Spinal cord (tissue), 10 donors: ENCODE results near the gene POLR1A. TPM values are rescaled to one million over a fixed set of nuclear protein-coding genes. Genes with fewer than 3 reads are reported as not detected.

Source experiments
- DNase-seq, 6 donors: peaks; one replicate each; pipeline versions ENCODE4 v3.0.0 to v3.0.0-alpha.2; 2013 to 2015; ENCODE audit warnings: low spot score in 6 of 6, low read depth in 4 of 6
- H3K27ac ChIP-seq: one replicate; pipeline ENCODE4 v1.5.1; 2013; ENCODE audit warnings: low read depth, low read length, control low read depth
- H3K27me3 ChIP-seq: one replicate; pipeline ENCODE4 v1.6.1; 2013; ENCODE audit warnings: low read length; ENCODE audit not compliant: control insufficient read depth, insufficient read depth
- H3K36me3 ChIP-seq: one replicate; pipeline ENCODE4 v1.6.1; 2013; ENCODE audit warnings: low read length; ENCODE audit not compliant: control insufficient read depth, insufficient read depth
- H3K4me1 ChIP-seq: one replicate; pipeline ENCODE4 v1.6.1; 2013; ENCODE audit warnings: low read length; ENCODE audit not compliant: control insufficient read depth, insufficient read depth
- H3K4me3 ChIP-seq: one replicate; pipeline ENCODE4 v1.5.1; 2013; ENCODE audit warnings: low read depth, low read length, control low read depth
- H3K9me3 ChIP-seq: one replicate; pipeline ENCODE4 v1.6.1; 2013; ENCODE audit warnings: low read length; ENCODE audit not compliant: control insufficient read depth, insufficient read depth
- WGBS: methylation state at CpG from one replicate; pipeline ENCODE4 v1.1.5; 2013; ENCODE audit warnings: missing lambda C conversion rate; ENCODE audit not compliant: insufficient coverage; 5-methylcytosine and 5-hydroxymethylcytosine counted together
- polyA plus RNA-seq, 2 donors: library from polyadenylated mRNA; unstranded; fragments of 120-200 nt; gene quantifications; one replicate each; pipeline ENCODE4 v1.2.1, GENCODE V29; 2013; ENCODE audit not compliant: insufficient read length in 2 of 2
- total RNA-seq, 2 donors: library from RNA; depleted of rRNA in 1 of 2; stranded (reverse); fragments of 120-200 nt in 1 of 2; fragments of >200 nt in 1 of 2; gene quantifications; one replicate each; pipeline versions ENCODE4 v1.2.3 to v1.2.4, GENCODE V29; 2013 to 2014
- donor health status: healthy.

The POLR1A gene
- total and polyA plus RNA-seq, 4 donors, result 11.1 to 22.4 (median 17.6) TPM

DNA sequence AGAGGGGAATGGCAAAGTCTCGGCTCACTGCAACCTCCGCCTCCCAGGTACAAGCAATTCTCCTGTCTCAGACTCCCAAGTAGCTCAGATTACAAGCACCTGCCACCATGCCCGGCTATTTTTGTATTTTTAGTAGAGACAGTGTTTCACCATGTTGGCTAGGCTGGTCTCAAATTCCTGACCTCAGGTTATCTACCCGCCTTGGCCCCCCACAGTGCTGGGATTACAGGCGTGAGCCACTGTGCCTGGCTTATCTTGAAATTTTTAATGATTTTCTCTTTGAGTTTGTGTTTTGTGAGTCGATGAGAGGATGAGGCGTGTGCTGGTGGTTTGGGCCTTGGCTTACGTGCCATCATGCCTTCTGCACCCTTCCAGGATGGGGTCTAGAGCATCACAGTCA is 115.6 kb downstream of the POLR1A start:
- WGBS, result 86% methylated on average over 3 of the region's 8 CpGs
- Histone ChIP-seq H3K4me3 (no peak overlapping the region), H3K9me3 (no peaks in the 10 kb centered on the region), H3K36me3 (no peaks in the 10 kb centered on the region), H3K27me3 (no peaks in the 10 kb centered on the region), H3K27ac (no peak overlapping the region), H3K4me1 (peaks cover 5% of the 10 kb centered on the region)
- DNase-seq, result no peak

GRCh38 chr2:85989288-85989865 is 116.3 kb downstream of the POLR1A start:
- no peak for DNase-seq
- no peaks in the 10 kb centered on the region for H3K27me3 ChIP-seq
- H3K4me3 ChIP-seq, result no peak overlapping the region
- no peak overlapping the region for H3K27ac ChIP-seq
- H3K36me3 ChIP-seq, result no peaks in the 10 kb centered on the region
- WGBS, result 70% methylated on average over 2 of the region's 7 CpGs
- peaks cover 5% of the 10 kb centered on the region for H3K4me1 ChIP-seq
- no peaks in the 10 kb centered on the region for H3K9me3 ChIP-seq

DNA sequence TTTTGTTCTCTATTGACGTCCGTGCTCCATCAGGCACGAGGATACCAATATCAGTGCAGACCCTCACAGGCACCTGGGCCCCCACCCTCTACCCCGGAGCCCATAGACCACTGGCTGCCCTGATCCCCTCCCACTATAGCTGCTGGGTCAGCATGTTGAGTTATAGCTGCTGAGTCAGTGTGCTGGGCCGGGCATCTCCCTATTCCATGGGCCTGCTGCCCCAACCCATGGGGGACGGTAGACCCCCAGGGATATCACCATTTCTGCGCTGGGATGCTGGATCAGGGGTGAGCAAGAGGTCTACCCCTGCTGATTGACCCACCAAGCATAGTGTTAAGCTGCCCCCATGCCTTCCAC is 116.8 kb downstream of the POLR1A start:
- Histone ChIP-seq H3K27ac (no peak overlapping the region), H3K36me3 (no peaks in the 10 kb centered on the region), H3K4me1 (peaks cover 5% of the 10 kb centered on the region), H3K27me3 (no peaks in the 10 kb centered on the region), H3K4me3 (no peak overlapping the region), H3K9me3 (no peaks in the 10 kb centered on the region)
- DNase-seq, result no peak
- 89% methylated on average over 7 of the region's 7 CpGs for WGBS

DNA sequence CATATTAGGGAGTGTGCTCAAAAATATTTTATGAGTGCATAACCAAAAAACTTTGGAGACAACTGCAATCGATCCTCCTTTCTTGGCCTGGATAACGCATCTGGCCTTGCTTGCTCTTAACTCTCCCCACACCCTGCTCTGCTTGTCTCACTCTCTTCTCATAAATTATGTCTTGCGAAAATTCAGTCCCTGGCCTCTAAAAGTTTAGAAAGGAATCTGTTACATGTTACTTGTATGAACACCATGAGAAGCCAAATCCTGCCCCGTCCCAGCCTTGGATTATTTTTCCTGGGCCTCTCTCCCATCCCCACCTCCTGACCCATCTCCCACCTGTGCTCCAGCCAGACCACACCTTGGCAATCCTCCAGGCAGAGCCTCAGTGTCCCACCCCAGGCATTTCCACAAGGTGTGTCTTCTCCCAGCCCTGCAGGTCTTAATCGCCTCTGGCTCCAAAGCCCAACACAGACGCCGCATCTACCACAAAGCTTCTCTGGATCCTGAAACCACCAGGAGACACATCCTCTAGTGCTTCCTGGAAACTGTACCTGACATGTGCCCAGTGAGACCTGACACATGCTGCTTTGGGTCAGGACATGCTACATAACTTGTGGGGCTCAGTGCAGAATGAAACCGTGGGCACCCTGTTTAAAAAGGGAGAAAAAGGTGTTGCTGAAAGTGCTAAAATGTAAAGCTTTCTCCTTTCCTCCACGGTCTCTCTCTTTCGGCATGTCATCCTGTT is 117.3 kb downstream of the POLR1A start:
- no peak overlapping the region for H3K27ac ChIP-seq
- no peaks in the 10 kb centered on the region for H3K9me3 ChIP-seq
- 93% methylated on average over 9 of the region's 10 CpGs for WGBS
- no peak for DNase-seq
- no peaks in the 10 kb centered on the region for H3K27me3 ChIP-seq
- H3K4me1 ChIP-seq, result peaks cover 5% of the 10 kb centered on the region
- H3K36me3 ChIP-seq, result no peaks in the 10 kb centered on the region
- H3K4me3 ChIP-seq, result no peak overlapping the region

DNA sequence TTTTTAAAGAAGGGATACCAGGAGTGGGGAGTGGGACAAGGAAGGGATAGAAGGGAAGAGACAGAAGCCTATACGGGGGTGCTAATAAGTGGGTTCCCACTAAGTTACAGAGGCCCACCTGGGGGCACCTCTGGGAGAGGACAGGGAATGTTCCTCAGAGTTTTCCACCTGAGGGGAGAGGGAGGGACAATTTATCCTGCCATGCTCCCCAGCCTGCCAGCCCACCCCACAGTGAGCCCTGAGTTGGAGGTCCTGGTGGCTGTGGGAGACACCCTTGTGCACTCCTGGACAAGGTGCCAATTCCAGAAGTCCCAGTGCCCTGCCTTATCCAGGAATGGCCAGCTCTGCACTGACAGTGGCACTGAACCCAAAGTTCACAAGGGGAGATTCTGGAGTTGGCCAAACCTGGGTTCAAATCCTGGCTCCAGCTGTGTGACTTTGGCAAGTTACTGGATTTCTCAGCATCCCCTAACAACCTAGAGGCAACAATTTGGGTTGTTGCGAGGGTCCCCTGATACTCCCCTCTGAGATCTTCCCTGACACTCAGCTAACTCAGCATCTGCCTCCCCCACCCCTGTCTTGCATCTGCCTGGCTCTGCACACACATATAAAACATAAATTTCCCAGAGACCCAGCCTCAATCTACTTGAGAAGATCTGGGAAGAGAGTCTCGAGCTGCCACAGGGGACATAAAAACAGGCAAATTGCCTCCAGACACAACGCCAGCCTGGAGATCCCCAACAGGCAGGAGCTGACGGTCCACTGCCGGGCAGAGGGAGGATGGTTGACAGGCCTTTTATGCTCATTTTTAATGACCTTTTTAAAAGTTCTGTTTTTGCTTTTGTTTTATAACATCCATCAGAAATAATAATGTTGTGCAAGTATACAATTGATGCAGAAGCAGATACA is 118.2 kb downstream of the POLR1A start:
- Histone ChIP-seq H3K27ac (no peak overlapping the region), H3K27me3 (no peaks in the 10 kb centered on the region), H3K4me1 (peaks cover 5% of the 10 kb centered on the region), H3K4me3 (no peak overlapping the region), H3K36me3 (no peaks in the 10 kb centered on the region), H3K9me3 (no peaks in the 10 kb centered on the region)
- WGBS, result 64% methylated on average over 4 of the region's 6 CpGs
- DNase-seq, result no peak

DNA sequence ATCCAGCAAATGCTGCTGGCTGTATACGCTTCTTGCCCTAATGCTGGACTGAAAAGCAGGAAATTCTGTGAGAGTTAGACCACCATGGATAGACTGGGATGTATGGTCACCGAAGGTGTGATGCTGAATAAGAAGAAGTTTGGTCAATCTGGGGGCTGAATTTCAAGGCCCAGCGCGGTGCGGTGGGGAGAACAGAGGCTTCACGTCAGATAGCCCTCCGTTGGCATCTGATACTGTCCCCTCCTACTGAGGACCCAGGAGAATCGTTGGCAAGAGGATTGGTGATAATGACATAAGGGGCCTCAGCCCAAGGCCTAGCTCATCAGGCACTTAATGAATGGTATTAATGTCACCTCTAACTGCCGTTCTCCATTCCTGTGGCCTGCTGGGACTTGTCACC is 119.6 kb downstream of the POLR1A start:
- no peaks in the 10 kb centered on the region for H3K9me3 ChIP-seq
- no peak overlapping the region for H3K4me3 ChIP-seq
- H3K27me3 ChIP-seq, result no peaks in the 10 kb centered on the region
- H3K27ac ChIP-seq, result no peak overlapping the region
- WGBS, result 91% methylated on average over 7 of the region's 9 CpGs
- no peaks in the 10 kb centered on the region for H3K36me3 ChIP-seq
- peaks cover 5% of the 10 kb centered on the region for H3K4me1 ChIP-seq
- DNase-seq, result no peak

DNA sequence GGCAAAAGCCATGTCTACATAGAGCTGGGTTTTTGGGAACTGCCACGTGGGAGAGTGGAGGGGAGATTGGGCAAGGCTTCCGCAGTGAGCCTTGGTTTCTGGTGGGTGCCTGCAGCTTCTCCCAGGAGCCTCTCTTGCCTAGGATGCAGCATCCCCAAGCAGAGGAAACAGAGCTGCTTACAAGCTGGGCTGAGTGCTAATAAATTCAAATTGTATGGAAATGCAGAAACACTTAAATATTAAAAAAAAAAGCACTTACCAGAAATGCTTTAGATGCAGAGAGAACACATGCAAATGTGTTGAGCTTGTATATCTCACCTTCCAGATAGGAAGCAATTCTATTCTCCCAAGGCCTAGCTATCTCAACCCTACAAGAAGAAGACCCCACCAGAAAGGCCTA is 120.9 kb downstream of the POLR1A start:
- Histone ChIP-seq H3K9me3 (no peaks in the 10 kb centered on the region), H3K27ac (no peak overlapping the region), H3K4me3 (no peak overlapping the region), H3K27me3 (no peaks in the 10 kb centered on the region), H3K36me3 (no peaks in the 10 kb centered on the region), H3K4me1 (peaks cover 5% of the 10 kb centered on the region)
- 83% methylated on average over 1 of the region's 2 CpGs for WGBS
- DNase-seq, result no peak

- Histone ChIP-seq H3K27ac (no peak overlapping the region), H3K4me1 (peaks cover 5% of the 10 kb centered on the region), H3K36me3 (no peaks in the 10 kb centered on the region), H3K27me3 (no peaks in the 10 kb centered on the region), H3K4me3 (no peak overlapping the region), H3K9me3 (no peaks in the 10 kb centered on the region)
- WGBS, result 100% methylated on average over 4 of the region's 6 CpGs
- DNase-seq, result no peak
Measured at GRCh38 chr2:85983766-85984165, 121.9 kb downstream of the POLR1A start.

GRCh38 chr2:85981579-85982247 is 124.0 kb downstream of the POLR1A start:
- Histone ChIP-seq H3K4me3 (no peak overlapping the region), H3K9me3 (no peaks in the 10 kb centered on the region), H3K36me3 (no peaks in the 10 kb centered on the region), H3K27ac (no peak overlapping the region), H3K27me3 (no peaks in the 10 kb centered on the region), H3K4me1 (peaks cover 7% of the 10 kb centered on the region)
- 85% methylated on average over 8 of the region's 12 CpGs for WGBS
- no peak for DNase-seq
